ENCODE results near the gene PCDHA11.

The PCDHA11 gene

GRCh38 chr5:140882591-140882899 lies 13.8 kb downstream of the PCDHA11 start:
- TF ChIP-seq GATA3 (IDR thresholded peaks at IDR 0.05; ENCODE audit: low read depth, low read length): no peak
- no peak for TF ChIP-seq GATA2 (IDR thresholded peaks at IDR 0.05; ENCODE audit: low read depth, low read length)

- TF ChIP-seq GATA3 (IDR thresholded peaks at IDR 0.05; ENCODE audit: low read depth, low read length) (no peak), GATA2 (IDR thresholded peaks at IDR 0.05; ENCODE audit: low read depth, low read length) (no peak)
Observed at GRCh38 chr5:140883373-140883772, 14.6 kb downstream of the PCDHA11 start.

- TF ChIP-seq GATA3 (IDR thresholded peaks at IDR 0.05; ENCODE audit: low read depth, low read length) (no peak), GATA2 (IDR thresholded peaks at IDR 0.05; ENCODE audit: low read depth, low read length) (no peak)
Observed at GRCh38 chr5:140883927-140884697, 15.4 kb downstream of the PCDHA11 start.

GRCh38 chr5:140916325-140916724 lies 47.6 kb downstream of the PCDHA11 start:
- no peak for TF ChIP-seq GATA2 (IDR thresholded peaks at IDR 0.05; ENCODE audit: low read depth, low read length)
- no peak for TF ChIP-seq GATA3 (IDR thresholded peaks at IDR 0.05; ENCODE audit: low read depth, low read length)

All from SH-SY5Y (cell line).